Naive thymus-derived CD4-positive, alpha-beta T cell (primary cell): ENCODE data around the gene ITGB5. TPM values are rescaled to one million over a fixed set of nuclear protein-coding genes. Genes with fewer than 3 reads are reported as not detected.
"Not testable (repeated sequence)": the region's sequence is repeated elsewhere in the genome, so short reads cannot be mapped to it uniquely, and the experiment has no call there.

Experiments used
- ATAC-seq: fragments of 150-1000 bp; cut with Tn5 transposase; 2 replicates; pipeline ENCODE4 v1.10.0; 2021; ENCODE audit warnings: mild to moderate bottlenecking, moderate library complexity
- CTCF ChIA-PET: fragments of 350-600 bp; sonication (Branson Sonifier 250); formaldehyde crosslinking; loops from one replicate; lab custom pipeline; 2021; ENCODE audit warnings: antibody characterized with exemption; lab: Charles Lee
- POLR2A ChIA-PET: fragments of 350-600 bp; sonication (Branson Sonifier 250); formaldehyde crosslinking; loops from one replicate; lab custom pipeline; 2021; ENCODE audit warnings: antibody characterized with exemption, inconsistent platforms; lab: Charles Lee
- DNase-seq, 9 donors: peaks; one replicate each; pipeline versions ENCODE4 v3.0.0 to v3.0.0-alpha.2; 2020 to 2022; ENCODE audit warnings: mixed read lengths in 1 of 9
- H3K27ac ChIP-seq: one replicate; pipeline ENCODE4 v1.7.0; 2013; ENCODE audit warnings: mild to moderate bottlenecking, low read depth, low read length, moderate library complexity
- H3K27me3 ChIP-seq, 2 donors: one replicate each; pipeline ENCODE4 v1.7.0; 2013; ENCODE audit warnings: low read length in 2 of 2, mild to moderate bottlenecking in 2 of 2, moderate library complexity in 2 of 2; ENCODE audit not compliant: control insufficient read depth in 2 of 2, insufficient read depth in 2 of 2
- H3K36me3 ChIP-seq, 3 experiments: 1 replicate in 2 of 3; 2 replicates in 1 of 3; pipeline ENCODE4 v1.7.0; 2013; ENCODE audit warnings: low read length in 3 of 3, mild to moderate bottlenecking in 3 of 3, moderate library complexity in 1 of 3; ENCODE audit not compliant: insufficient read depth in 3 of 3, control insufficient read depth in 2 of 3
- H3K4me1 ChIP-seq, 2 donors: one replicate each; pipeline ENCODE4 v1.7.0; 2013; ENCODE audit warnings: low read length in 2 of 2, mild to moderate bottlenecking in 2 of 2, moderate library complexity in 1 of 2; ENCODE audit not compliant: control insufficient read depth in 2 of 2, insufficient read depth in 2 of 2
- H3K4me3 ChIP-seq: 2 replicates; pipeline ENCODE4 v1.7.0; 2013; ENCODE audit warnings: mild to moderate bottlenecking, low read length
- H3K9me3 ChIP-seq, 3 experiments: 1 replicate in 2 of 3; 2 replicates in 1 of 3; pipeline ENCODE4 v1.7.0; 2013; ENCODE audit warnings: low read length in 3 of 3; ENCODE audit not compliant: control insufficient read depth in 2 of 3
- H3K27ac Mint-ChIP-seq, 9 donors: one replicate each; pipeline ENCODE4 v1.8.0; 2020 to 2022; ENCODE audit warnings: mixed read lengths in 9 of 9, mild to moderate bottlenecking in 8 of 9, moderate library complexity in 5 of 9, inconsistent platforms in 2 of 9
- H3K27me3 Mint-ChIP-seq, 5 donors: one replicate each; pipeline ENCODE4 v1.8.0; 2021 to 2022; ENCODE audit warnings: mixed read lengths in 5 of 5, mild to moderate bottlenecking in 1 of 5
- H3K36me3 Mint-ChIP-seq, 5 donors: one replicate each; pipeline ENCODE4 v1.8.0; 2020 to 2022; ENCODE audit warnings: mixed read lengths in 5 of 5, mild to moderate bottlenecking in 3 of 5, inconsistent platforms in 1 of 5
- H3K4me1 Mint-ChIP-seq, 7 donors: one replicate each; pipeline ENCODE4 v1.8.0; 2020 to 2022; ENCODE audit warnings: mixed read lengths in 7 of 7, mild to moderate bottlenecking in 3 of 7, inconsistent platforms in 1 of 7
- H3K4me3 Mint-ChIP-seq, 10 donors: one replicate each; pipeline ENCODE4 v1.8.0; 2020 to 2022; ENCODE audit warnings: mild to moderate bottlenecking in 10 of 10, mixed read lengths in 10 of 10, moderate library complexity in 6 of 10, inconsistent platforms in 2 of 10
- H3K9me3 Mint-ChIP-seq, 11 donors: one replicate each; pipeline ENCODE4 v1.8.0; 2020 to 2022; ENCODE audit warnings: mixed read lengths in 11 of 11, mild to moderate bottlenecking in 4 of 11, inconsistent platforms in 1 of 11, moderate library complexity in 1 of 11
- intact Hi-C, 2 donors: fragments of 100-400 bp; cut with micrococcal nuclease; formaldehyde crosslinking; loops; one replicate each; pipeline ENCODE4 v1.15.1; 2023
- polyA plus RNA-seq, 2 donors: library from polyadenylated mRNA; unstranded; fragments of 300-500 nt; fragmentation: Illumina TruSeq; gene quantifications; one replicate each; pipeline ENCODE4 v1.2.3, GENCODE V29; 2021
- total RNA-seq, 6 experiments: library from RNA in 5 of 6; stranded (reverse) in 5 of 6; gene quantifications; 1 replicate in 5 of 6; 2 replicates in 1 of 6; pipeline ENCODE4 v1.2.3 and lab custom pipeline; 2021 to 2026

Gene ITGB5
- total and polyA plus RNA-seq, 7 experiments from 2014 or later: 0.29 to 3.5 (median 2.1) TPM; not detected in 2

DNA sequence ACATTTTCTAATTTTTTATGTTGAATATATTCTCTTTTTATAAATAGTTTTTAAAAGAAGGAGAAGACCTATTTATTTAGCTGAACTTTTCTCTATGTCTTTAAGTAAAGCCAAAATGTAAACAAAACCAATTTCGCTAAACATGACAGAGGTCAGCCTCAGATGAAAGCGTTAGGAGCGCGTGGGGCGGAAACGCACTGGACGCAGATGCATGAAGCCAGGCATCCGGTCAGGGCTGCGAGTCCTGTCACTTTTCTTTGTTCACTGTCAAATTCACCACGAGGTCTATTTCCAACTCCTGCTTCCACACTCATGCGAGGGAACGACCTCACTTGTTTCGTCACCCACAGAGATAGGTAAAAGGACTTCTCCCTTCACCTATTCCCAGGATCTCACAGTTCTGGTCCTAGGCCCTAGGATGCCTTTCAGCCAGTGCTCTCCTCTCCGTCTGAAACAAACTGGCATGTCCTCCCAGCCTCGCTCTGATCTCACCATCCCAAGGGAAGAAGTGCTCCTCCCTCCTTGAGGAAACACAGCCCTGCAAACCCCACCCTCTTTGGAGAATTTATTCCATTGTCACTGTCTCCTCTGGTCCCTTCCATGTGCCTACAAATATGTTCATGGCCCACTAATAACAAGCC lies 57.9 kb downstream of the ITGB5 start:
- peaks cover 0 to 39% (median 4%) of the 10 kb centered on the region in 5 donors for H3K27me3 Mint-ChIP-seq
- H3K9me3 Mint-ChIP-seq: no peaks in the 10 kb centered on the region
- Histone ChIP-seq H3K27me3 (no peaks in the 10 kb centered on the region), H3K27ac (no peak overlapping the region), H3K4me3 (no peak overlapping the region), H3K36me3 (no peaks in the 10 kb centered on the region), H3K9me3 (no peaks in the 10 kb centered on the region), H3K4me1 (no peaks in the 10 kb centered on the region)
- ChIA-PET CTCF (no interaction called here), POLR2A (no interaction called here)
- H3K27ac Mint-ChIP-seq: no peak overlapping the region
- intact Hi-C loops: no loop called here
- DNase-seq (no peak), ATAC-seq (no peak)
- H3K4me3 Mint-ChIP-seq: no peak overlapping the region
- no peaks in the 10 kb centered on the region for H3K36me3 Mint-ChIP-seq
- peaks cover 3 to 7% (median 5%) of the 10 kb centered on the region in 7 donors for H3K4me1 Mint-ChIP-seq

DNA sequence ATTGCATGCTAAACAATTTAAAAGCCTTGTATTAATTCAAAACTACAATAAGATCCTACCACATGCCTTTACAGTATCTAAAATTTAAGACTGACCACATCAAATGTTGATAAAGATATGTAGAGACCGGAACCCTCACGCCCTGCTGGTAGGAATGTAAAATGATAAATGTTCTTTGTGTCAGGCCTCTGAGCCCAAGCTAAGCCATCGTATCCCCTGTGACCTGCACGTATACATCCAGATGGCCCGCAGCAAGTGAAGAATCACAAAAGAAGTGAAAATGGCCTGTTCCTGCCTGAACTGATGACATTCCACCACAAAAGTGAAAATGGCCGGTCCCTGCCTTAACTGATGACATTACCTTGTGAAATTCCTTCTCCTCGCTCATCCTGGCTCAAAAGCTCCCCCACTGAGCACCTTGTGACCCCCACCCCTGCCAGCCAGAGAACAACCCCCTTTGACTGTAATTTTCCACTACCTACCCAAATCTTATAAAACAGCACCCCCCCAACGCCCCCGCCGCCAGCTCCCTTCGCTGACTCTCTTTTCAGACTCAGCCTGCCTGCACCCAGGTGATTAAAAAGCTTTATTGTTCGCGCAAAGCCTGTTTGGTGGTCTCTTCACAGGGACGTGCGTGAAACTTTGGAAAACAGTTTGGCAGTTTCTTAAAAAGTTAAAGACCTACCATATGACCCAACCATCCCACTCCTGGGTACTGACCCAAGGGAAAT lies 59.5 kb downstream of the ITGB5 start:
- CTCF ChIA-PET: not testable (repeated sequence)

DNA sequence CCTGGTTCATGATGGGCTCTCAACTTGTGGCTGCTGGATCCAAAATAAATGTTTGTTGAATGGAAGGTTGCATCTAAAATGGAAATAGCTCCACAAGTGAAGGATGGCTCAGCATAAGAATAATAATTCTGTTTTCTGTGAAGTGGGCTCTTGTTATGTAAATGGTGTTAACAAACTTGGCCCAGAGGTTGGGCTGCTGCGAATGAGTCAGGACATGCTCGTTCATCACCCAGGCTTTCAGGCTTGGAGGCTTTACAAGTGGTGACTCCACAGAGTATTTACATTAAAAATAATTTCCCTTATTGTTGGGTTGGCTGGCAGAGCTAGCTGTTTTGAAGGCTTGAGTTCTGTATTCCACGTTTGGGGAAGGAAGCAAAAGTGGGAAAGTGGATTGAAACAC lies 60.5 kb downstream of the ITGB5 start:
- H3K27ac Mint-ChIP-seq: no peak overlapping the region
- H3K4me3 ChIP-seq: no peak overlapping the region
- no peak overlapping the region for H3K27ac ChIP-seq
- H3K9me3 ChIP-seq: no peaks in the 10 kb centered on the region
- H3K36me3 Mint-ChIP-seq: no peaks in the 10 kb centered on the region
- H3K36me3 ChIP-seq: no peaks in the 10 kb centered on the region
- ATAC-seq (no peak), DNase-seq (no peak)
- H3K27me3 ChIP-seq: no peaks in the 10 kb centered on the region
- no peak overlapping the region for H3K4me3 Mint-ChIP-seq
- no peaks in the 10 kb centered on the region for H3K9me3 Mint-ChIP-seq
- no peaks in the 10 kb centered on the region for H3K4me1 ChIP-seq
- H3K27me3 Mint-ChIP-seq: peaks cover 0 to 30% (median 8%) of the 10 kb centered on the region in 5 donors
- POLR2A ChIA-PET: no interaction called here
- intact Hi-C loops: no loop called here
- no peaks in the 10 kb centered on the region for H3K4me1 Mint-ChIP-seq
- CTCF ChIA-PET: no interaction called here

More for the DNA sequence above, 59.5 kb downstream of the ITGB5 start:
- H3K9me3 ChIP-seq, H3K27me3 ChIP-seq, POLR2A ChIA-PET, intact Hi-C loops, H3K4me1 Mint-ChIP-seq, DNase-seq, H3K27ac ChIP-seq, H3K27ac Mint-ChIP-seq, H3K36me3 Mint-ChIP-seq, H3K4me3 Mint-ChIP-seq, H3K9me3 Mint-ChIP-seq, H3K36me3 ChIP-seq, H3K4me1 ChIP-seq, ATAC-seq, H3K4me3 ChIP-seq: not testable (repeated sequence)
- peaks cover 0 to 32% (median 4%) of the 10 kb centered on the region in 5 donors for H3K27me3 Mint-ChIP-seq

DNA sequence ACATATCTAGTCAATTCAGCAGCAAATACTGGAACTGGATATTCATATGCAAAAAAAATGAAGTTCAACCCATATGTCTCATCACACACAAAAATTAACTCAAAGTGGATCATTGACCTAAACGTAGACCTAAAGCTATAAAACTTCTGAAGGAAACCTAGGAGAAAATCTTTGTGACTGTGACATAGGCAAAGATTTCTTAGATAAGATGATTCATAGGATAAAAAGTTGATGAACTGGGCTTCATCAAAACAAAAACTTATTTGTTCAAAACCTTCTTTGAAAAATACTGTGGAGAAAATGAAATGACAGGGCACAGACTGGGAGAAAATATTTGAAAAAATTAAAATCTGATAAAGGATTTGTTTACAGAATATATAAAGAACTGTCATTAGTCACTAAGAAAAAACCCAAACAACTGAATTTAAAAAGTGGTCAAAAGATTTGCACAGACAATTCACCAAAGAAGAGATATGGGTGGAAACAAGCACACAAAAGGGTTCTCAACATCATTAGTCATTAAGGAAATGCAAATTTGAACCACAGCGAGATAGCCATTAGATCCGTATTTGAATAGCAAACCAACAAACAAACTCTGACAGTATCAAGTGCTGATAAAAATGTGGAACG lies 62.8 kb downstream of the ITGB5 start:
- Histone ChIP-seq H3K27me3 (no peaks in the 10 kb centered on the region), H3K36me3 (no peaks in the 10 kb centered on the region), H3K9me3 (no peaks in the 10 kb centered on the region), H3K4me1 (no peaks in the 10 kb centered on the region), H3K27ac (no peak overlapping the region), H3K4me3 (no peak overlapping the region)
- ChIA-PET POLR2A (no interaction called here), CTCF (no interaction called here)
- no peaks in the 10 kb centered on the region for H3K36me3 Mint-ChIP-seq
- peaks cover 0 to 32% (median 20%) of the 10 kb centered on the region in 5 donors for H3K27me3 Mint-ChIP-seq
- H3K27ac Mint-ChIP-seq: no peak overlapping the region
- DNase-seq (no peak), ATAC-seq (no peak)
- H3K4me1 Mint-ChIP-seq: no peaks in the 10 kb centered on the region
- no peak overlapping the region for H3K4me3 Mint-ChIP-seq
- peaks cover 0 to 2% (median 0%) of the 10 kb centered on the region in 11 donors for H3K9me3 Mint-ChIP-seq
- intact Hi-C loops: no loop called here

DNA sequence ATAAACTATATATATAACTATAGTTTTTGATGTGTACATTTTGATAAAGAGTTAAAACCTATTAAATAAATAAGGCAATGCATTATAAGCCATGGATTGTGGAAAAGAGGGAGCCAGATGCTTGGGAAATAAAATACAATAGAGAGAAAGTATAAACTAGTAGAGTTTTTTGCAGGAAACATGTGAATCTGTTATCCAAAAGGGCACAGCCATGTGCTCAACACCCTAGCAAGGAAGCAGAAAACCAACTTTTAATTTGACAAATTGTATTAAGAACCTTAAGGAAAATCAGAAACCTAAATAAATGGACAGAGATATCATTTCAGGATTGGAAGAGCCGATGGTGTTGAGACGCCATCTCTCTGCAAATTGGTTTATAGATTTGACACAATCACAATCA lies 63.5 kb downstream of the ITGB5 start:
- ATAC-seq (no peak), DNase-seq (no peak)
- Histone ChIP-seq H3K36me3 (no peaks in the 10 kb centered on the region), H3K27ac (no peak overlapping the region), H3K9me3 (no peaks in the 10 kb centered on the region), H3K4me1 (no peaks in the 10 kb centered on the region), H3K27me3 (no peaks in the 10 kb centered on the region), H3K4me3 (no peak overlapping the region)
- ChIA-PET POLR2A (no interaction called here), CTCF (no interaction called here)
- intact Hi-C loops: no loop called here
- no peak overlapping the region for H3K4me3 Mint-ChIP-seq
- peaks cover 0 to 2% (median 0%) of the 10 kb centered on the region in 11 donors for H3K9me3 Mint-ChIP-seq
- no peak overlapping the region for H3K27ac Mint-ChIP-seq
- peaks cover 0 to 34% (median 20%) of the 10 kb centered on the region in 5 donors for H3K27me3 Mint-ChIP-seq
- no peaks in the 10 kb centered on the region for H3K36me3 Mint-ChIP-seq
- no peaks in the 10 kb centered on the region for H3K4me1 Mint-ChIP-seq

DNA sequence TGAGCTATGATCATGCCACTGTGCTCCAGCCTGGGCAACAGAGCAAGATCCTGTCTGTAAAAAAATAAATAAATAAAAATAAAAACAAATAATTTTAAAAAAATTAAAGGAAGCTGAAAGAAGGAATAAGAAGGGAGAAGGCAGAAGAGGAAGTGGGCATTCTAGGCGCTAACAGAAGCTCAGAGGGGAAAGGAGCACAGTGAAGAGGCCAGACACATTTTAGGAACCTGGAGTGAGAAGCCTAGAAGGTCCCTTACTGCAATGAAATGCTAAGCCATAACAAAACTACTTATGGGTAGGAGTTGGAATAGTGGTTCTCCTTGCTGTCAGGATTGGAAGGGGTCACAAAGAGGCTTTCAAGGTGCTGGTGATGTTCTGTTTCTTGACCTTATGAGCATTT lies 64.0 kb downstream of the ITGB5 start:
- Histone ChIP-seq H3K27me3 (no peaks in the 10 kb centered on the region), H3K36me3 (no peaks in the 10 kb centered on the region), H3K27ac (no peak overlapping the region), H3K9me3 (no peaks in the 10 kb centered on the region), H3K4me3 (no peak overlapping the region), H3K4me1 (no peaks in the 10 kb centered on the region)
- Mint-ChIP-seq H3K27me3 (peaks cover 0 to 32% (median 20%) of the 10 kb centered on the region in 5 donors), H3K27ac (no peak overlapping the region), H3K9me3 (peaks cover 0 to 2% (median 0%) of the 10 kb centered on the region in 11 donors), H3K36me3 (no peaks in the 10 kb centered on the region), H3K4me1 (no peaks in the 10 kb centered on the region), H3K4me3 (no peak overlapping the region)
- ChIA-PET CTCF (interaction anchor here (0.5 kb wide), 1 partner anchor 63 kb away, joined by 3 read pairs; no protein-coding TSS in a partner anchor), POLR2A (no interaction called here)
- ATAC-seq: no peak
- intact Hi-C loops: no loop called here
- no peak for DNase-seq
